MM.1S (cell line): ENCODE results near the gene NUP214.
A peak's percentile ranks its signal among the peaks of the same experiment; 100 is the strongest.
"Not testable (repeated sequence)": the region's sequence is repeated elsewhere in the genome, so short reads cannot be mapped to it uniquely, and the experiment has no call there.

ENCODE experiments used
- DNase-seq: peaks from one replicate; pipeline ENCODE4 v3.0.0-alpha.2; 2015
- H2AFZ ChIP-seq: fragments of 300-600 bp; sonication (generic); 2 replicates; pipeline ENCODE4 v1.6.0; 2016; ENCODE audit warnings: antibody characterized with exemption, low read length
- H3F3A ChIP-seq: fragments of 300-600 bp; sonication (generic); 2 replicates; pipeline ENCODE4 v1.6.1; 2016; ENCODE audit warnings: mild to moderate bottlenecking, antibody characterized with exemption, low read length, moderate library complexity, mixed read lengths; ENCODE audit not compliant: insufficient read depth
- H3K27ac ChIP-seq: fragments of 300-600 bp; sonication (generic); 2 replicates; pipeline ENCODE4 v1.5.1; 2016; ENCODE audit warnings: mild to moderate bottlenecking, low read length
- H3K27me3 ChIP-seq: fragments of 300-600 bp; sonication (generic); replicated peaks from 2 replicates; pipeline ENCODE4 v1.6.0; 2016; ENCODE audit warnings: low read length; ENCODE audit not compliant: insufficient read depth
- H3K36me3 ChIP-seq: fragments of 300-600 bp; sonication (generic); replicated peaks from 2 replicates; pipeline ENCODE4 v1.6.1; 2016; ENCODE audit warnings: mild to moderate bottlenecking, low read length, mixed read lengths; ENCODE audit not compliant: insufficient read depth
- H3K4me1 ChIP-seq: fragments of 300-600 bp; sonication (generic); 2 replicates; pipeline ENCODE4 v1.6.1; 2016; ENCODE audit warnings: low read length, mixed read lengths
- H3K4me2 ChIP-seq: fragments of 300-600 bp; sonication (generic); 2 replicates; pipeline ENCODE4 v1.6.0; 2016; ENCODE audit warnings: low read depth, low read length
- H3K4me3 ChIP-seq: fragments of 300-600 bp; sonication (generic); 2 replicates; pipeline ENCODE4 v1.5.1; 2016; ENCODE audit warnings: low read length, mixed read lengths
- H3K79me2 ChIP-seq: fragments of 300-600 bp; sonication (generic); 2 replicates; pipeline ENCODE4 v1.6.1; 2016; ENCODE audit warnings: mixed run types, low read length, mixed read lengths
- H3K9ac ChIP-seq: fragments of 300-600 bp; sonication (generic); 2 replicates; pipeline ENCODE4 v1.6.1; 2016; ENCODE audit warnings: low read length, mixed read lengths
- H3K9me2 ChIP-seq: fragments of 300-600 bp; sonication (generic); replicated peaks from 2 replicates; pipeline ENCODE4 v1.6.1; 2016; ENCODE audit warnings: mild to moderate bottlenecking, low read length, mixed read lengths; ENCODE audit not compliant: insufficient read depth
- H3K9me3 ChIP-seq: fragments of 300-600 bp; sonication (generic); replicated peaks from 2 replicates; pipeline ENCODE4 v1.6.1; 2016; ENCODE audit warnings: mild to moderate bottlenecking, low read length, mixed read lengths; ENCODE audit not compliant: insufficient read depth
- H4K20me1 ChIP-seq: fragments of 300-600 bp; sonication (generic); 2 replicates; pipeline ENCODE4 v1.6.1; 2016; ENCODE audit warnings: mild to moderate bottlenecking, low read length, moderate library complexity, mixed read lengths; ENCODE audit not compliant: insufficient read depth
- EZH2 ChIP-seq: fragments of 300-600 bp; sonication (generic); optimal IDR thresholded peaks from 2 replicates; pipeline ENCODE3; 2017; ENCODE audit warnings: low read depth, mild to moderate bottlenecking, antibody characterized with exemption, low read length, mixed read lengths
- EZH2phosphoT487 ChIP-seq: fragments of 300-600 bp; sonication (generic); IDR thresholded peaks from 2 replicates; pipeline ENCODE4 v1.6.1; 2018; ENCODE audit warnings: antibody characterized with exemption, low read length
- TF ChIP-seq, protein P1 (sequence below): fragments of 300-600 bp; sonication (generic); IDR thresholded peaks from 2 replicates; pipeline ENCODE4 v1.5.1; 2016; ENCODE audit warnings: antibody characterized with exemption, low read length, mixed read lengths

The NUP214 gene

DNA sequence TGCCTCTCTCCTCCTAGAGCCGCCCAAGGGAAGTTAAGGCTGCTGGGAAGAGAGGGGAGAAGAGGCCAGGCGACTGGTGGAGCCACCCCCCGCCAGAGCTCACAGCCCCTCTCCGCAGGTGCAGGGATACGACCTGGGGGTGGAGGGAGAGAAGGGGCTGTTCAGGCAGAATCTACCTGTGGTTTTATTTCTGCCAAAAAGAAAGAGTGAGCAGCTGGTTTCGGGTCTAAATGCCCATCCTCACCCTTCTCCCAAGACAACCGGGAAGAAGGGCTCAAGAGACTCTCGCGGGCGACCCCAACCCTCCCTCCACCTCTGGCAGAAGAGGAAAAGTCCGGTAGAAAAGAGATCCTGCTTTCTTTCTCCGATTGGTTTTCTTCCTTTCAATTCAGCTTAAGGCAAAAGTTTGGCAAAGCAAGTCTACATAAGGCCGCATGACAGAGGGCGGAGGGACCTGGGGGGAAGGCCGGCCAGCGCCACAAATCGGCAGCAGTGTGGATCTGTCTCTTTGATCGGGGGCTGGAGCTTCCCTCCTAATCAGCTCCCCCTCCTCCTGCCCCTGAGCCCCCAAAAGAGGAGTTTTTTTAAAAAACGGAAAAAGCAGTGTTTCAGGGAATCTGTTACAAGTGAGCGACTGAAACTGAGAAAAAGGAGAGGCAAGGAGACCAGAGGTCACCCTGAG lies 134.7 kb downstream of the NUP214 start:
- H2AFZ ChIP-seq: no peak overlapping the region
- H3K9ac ChIP-seq: no peak overlapping the region
- H3K4me3 ChIP-seq: no peak overlapping the region
- H3K79me2 ChIP-seq: peaks cover 55% of the 10 kb centered on the region
- no peaks in the 10 kb centered on the region for H3K9me3 ChIP-seq
- H3K27me3 ChIP-seq: no peaks in the 10 kb centered on the region
- DNase-seq: no peak
- peaks cover 10% of the 10 kb centered on the region for H3K36me3 ChIP-seq
- H3K9me2 ChIP-seq: no peaks in the 10 kb centered on the region
- no peak overlapping the region for H3K27ac ChIP-seq
- peaks cover 45% of the 10 kb centered on the region for H3K4me1 ChIP-seq
- no peaks in the 10 kb centered on the region for H4K20me1 ChIP-seq
- no peak overlapping the region for H3K4me2 ChIP-seq
- peaks cover 54% of the 10 kb centered on the region for H3F3A ChIP-seq
- TF ChIP-seq, protein P1, sequence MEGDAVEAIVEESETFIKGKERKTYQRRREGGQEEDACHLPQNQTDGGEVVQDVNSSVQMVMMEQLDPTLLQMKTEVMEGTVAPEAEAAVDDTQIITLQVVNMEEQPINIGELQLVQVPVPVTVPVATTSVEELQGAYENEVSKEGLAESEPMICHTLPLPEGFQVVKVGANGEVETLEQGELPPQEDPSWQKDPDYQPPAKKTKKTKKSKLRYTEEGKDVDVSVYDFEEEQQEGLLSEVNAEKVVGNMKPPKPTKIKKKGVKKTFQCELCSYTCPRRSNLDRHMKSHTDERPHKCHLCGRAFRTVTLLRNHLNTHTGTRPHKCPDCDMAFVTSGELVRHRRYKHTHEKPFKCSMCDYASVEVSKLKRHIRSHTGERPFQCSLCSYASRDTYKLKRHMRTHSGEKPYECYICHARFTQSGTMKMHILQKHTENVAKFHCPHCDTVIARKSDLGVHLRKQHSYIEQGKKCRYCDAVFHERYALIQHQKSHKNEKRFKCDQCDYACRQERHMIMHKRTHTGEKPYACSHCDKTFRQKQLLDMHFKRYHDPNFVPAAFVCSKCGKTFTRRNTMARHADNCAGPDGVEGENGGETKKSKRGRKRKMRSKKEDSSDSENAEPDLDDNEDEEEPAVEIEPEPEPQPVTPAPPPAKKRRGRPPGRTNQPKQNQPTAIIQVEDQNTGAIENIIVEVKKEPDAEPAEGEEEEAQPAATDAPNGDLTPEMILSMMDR: no peak
- TF ChIP-seq EZH2phosphoT487 (no peak), EZH2 (no peak)

DNA sequence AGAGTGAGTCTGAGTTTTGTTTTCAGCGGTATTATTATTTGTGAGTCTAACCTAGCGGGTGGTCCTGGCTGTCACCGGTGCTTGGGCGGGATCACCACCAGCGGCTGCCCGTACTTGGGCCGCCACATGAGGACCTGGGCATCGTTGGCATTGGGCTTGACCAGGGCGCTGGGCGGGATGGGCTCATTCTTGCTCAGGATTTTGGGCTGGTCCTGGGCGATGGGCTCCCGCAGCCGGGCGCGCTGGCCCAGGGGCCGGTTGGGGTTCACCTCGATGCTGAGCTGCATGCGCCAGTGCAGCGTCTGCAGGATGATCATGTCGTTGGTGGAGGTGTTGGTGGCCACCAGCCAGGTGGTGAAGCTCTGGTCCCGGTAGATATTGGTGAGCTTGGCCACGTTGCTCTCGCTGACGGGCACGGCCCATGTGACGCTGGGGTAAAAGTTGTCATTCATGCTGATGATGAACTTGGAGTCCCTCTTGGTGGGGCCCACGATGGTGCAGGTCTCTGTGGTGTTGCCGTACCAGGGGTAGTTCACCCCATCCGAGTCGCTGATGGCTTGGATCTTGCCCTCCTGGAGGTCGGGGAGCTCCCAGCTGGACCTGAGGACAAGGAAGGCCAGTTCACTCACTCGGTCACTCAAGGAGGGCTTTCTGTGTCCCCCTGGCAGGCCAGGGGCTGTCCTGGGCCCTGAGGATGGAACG lies 135.5 kb downstream of the NUP214 start:
- Histone ChIP-seq H3K9me2 (no peaks in the 10 kb centered on the region), H3K27ac (no peak overlapping the region), H3K4me2 (no peak overlapping the region), H3K36me3 (peaks cover 10% of the 10 kb centered on the region), H4K20me1 (no peaks in the 10 kb centered on the region), H3F3A (peaks cover 46% of the 10 kb centered on the region), H3K9me3 (no peaks in the 10 kb centered on the region), H3K9ac (no peak overlapping the region), H3K27me3 (no peaks in the 10 kb centered on the region), H2AFZ (no peak overlapping the region), H3K4me3 (no peak overlapping the region), H3K4me1 (peaks cover 37% of the 10 kb centered on the region), H3K79me2 (peaks cover 64% of the 10 kb centered on the region)
- DNase-seq: no peak
- no peak for TF ChIP-seq EZH2
- TF ChIP-seq, protein P1: no peak
- no peak for TF ChIP-seq EZH2phosphoT487

DNA sequence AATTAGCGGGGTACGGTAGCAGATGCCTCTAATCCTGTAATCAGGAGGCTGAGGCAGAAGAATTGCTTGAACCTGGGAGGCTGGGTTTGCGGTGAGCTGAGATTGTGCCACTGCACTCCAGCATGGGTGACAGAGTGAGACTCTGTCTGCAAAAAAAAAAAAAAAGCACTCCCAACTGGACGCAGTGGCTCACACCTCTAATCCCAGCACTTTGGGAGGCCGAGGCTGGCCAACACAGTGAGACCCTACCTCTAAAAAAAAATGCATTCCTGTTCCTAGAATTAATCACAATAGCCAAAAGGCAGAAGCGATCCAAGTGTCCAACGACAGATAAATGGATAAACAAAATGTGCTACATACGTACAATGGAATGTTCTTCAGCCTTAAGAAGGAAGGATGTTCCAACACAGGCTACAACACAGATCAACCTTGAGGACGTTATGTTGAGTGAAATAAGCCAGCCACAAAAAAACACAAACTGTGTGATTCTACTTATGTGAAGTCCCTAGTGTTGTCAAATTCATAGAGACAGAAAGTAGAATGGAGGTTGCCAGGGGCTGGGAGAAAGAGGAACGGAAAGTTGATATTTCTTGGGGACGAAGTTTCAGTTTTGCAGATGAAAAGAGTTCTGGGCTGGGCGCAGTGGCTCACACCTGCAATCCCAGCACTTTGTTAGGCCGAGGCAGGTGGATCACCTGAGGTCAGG lies 137.1 kb downstream of the NUP214 start:
- Histone ChIP-seq H3K9ac (no peak overlapping the region), H3K79me2 (peaks cover 77% of the 10 kb centered on the region), H3F3A (peaks cover 32% of the 10 kb centered on the region), H3K36me3 (peaks cover 10% of the 10 kb centered on the region), H3K4me2 (peak overlapping the region; percentile 54; the same call in 1 of the 2 replicates), H2AFZ (no peak overlapping the region), H3K9me2 (no peaks in the 10 kb centered on the region), H4K20me1 (no peaks in the 10 kb centered on the region), H3K4me1 (peaks cover 26% of the 10 kb centered on the region), H3K27ac (peak overlapping the region; percentile 81), H3K27me3 (no peaks in the 10 kb centered on the region), H3K9me3 (no peaks in the 10 kb centered on the region), H3K4me3 (no peak overlapping the region; the same call in 1 of the 2 replicates)
- TF ChIP-seq EZH2 (no peak), EZH2phosphoT487 (no peak)
- TF ChIP-seq, protein P1: no peak
- peak; percentile 86 for DNase-seq

DNA sequence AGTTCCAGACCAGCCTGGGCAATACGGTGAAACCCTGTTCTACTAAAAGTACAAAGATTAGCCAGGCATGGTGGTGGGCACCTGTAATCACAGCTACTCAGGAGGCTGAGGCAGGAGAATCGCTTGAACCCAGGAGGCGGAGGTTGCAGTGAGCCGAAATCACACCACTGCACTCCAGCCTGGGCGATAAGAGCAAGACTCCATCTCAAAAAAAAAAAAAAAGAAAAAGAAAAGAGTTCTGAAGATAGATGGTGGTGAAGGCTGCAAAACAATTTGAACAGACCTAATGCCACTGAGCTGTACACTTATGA lies 137.6 kb downstream of the NUP214 start:
- H3K9me3 ChIP-seq, H3K9me2 ChIP-seq, H3K9ac ChIP-seq, H2AFZ ChIP-seq, H3K4me2 ChIP-seq, H4K20me1 ChIP-seq, DNase-seq, H3K27me3 ChIP-seq, H3K4me3 ChIP-seq: not testable (repeated sequence)
- Histone ChIP-seq H3K4me1 (peaks cover 26% of the 10 kb centered on the region), H3K27ac (peak overlapping the region; percentile 81; the same call in 1 of the 2 replicates), H3K79me2 (peaks cover 79% of the 10 kb centered on the region), H3F3A (peaks cover 27% of the 10 kb centered on the region), H3K36me3 (peaks cover 10% of the 10 kb centered on the region)
